ENCODE data around the gene TREML1. TPM values are rescaled to one million over a fixed set of nuclear protein-coding genes. Genes with fewer than 3 reads are reported as not detected.

The TREML1 gene
- polyA plus RNA-seq, 3 donors, result 0.65 to 3.6 (median 2.6) TPM

DNA sequence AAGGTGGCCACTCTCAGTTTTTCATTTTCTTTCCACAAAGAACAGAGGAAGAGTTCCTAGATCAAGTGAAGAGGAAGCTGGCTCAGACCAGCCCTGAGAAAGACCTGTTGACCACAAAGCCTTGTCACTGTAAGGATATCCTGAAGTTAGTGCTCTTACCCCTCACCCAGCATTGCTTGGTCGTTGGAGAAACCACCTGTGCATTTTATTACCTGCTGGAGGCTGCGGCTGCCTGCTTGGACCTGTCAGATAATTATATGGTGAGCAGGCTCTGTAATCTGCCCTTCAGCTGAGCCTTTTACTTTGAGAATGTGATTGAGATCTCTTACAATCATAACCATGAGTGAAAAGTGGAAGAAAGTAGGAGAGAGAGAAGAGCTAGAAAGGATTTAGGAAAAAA, 21.9 kb downstream of the TREML1 start:
- intact Hi-C loops (cut with micrococcal nuclease), result no loop called here
- Histone ChIP-seq H3K9ac (ENCODE audit: insufficient read depth, low read length, poor library complexity, severe bottlenecking) (no peak overlapping the region), H3K27ac (ENCODE audit: low read depth in 1 of 2, low read length in 2 of 2) (no peak overlapping the region), H3K9me3 (replicated peaks in 1 of 2; ENCODE audit: control insufficient read depth in 1 of 2, insufficient read depth in 1 of 2, low read length in 2 of 2) (no peaks in the 10 kb centered on the region), H3K79me2 (ENCODE audit: insufficient read depth, low read length) (no peaks in the 10 kb centered on the region), H4K20me1 (ENCODE audit: insufficient read depth, low read length) (no peaks in the 10 kb centered on the region), H3K4me3 (replicated peaks in 1 of 3; ENCODE audit: low read depth in 2 of 3, low read length in 3 of 3) (no peak overlapping the region), H3K4me1 (ENCODE audit: control insufficient read depth in 1 of 2, insufficient read depth in 2 of 2, low read length in 2 of 2) (no peaks in the 10 kb centered on the region), H2AFZ (ENCODE audit: insufficient read depth, low read depth, low read length, poor library complexity, severe bottlenecking) (no peak overlapping the region), H3K27me3 (ENCODE audit: control insufficient read depth in 2 of 2, insufficient read depth in 2 of 2, low read length in 2 of 2) (no peaks in the 10 kb centered on the region), H3K36me3 (replicated peaks in 1 of 2; ENCODE audit: control insufficient read depth in 1 of 2, insufficient read depth in 2 of 2, low read length in 2 of 2) (no peaks in the 10 kb centered on the region), H3K4me2 (replicated peaks; ENCODE audit: extremely low read depth, low read length, poor library complexity, severe bottlenecking) (no peak overlapping the region)
- Mint-ChIP-seq H3K4me3 (no peak overlapping the region), H3K4me1 (no peaks in the 10 kb centered on the region), H3K27me3 (ENCODE audit: low read depth in 3 of 3) (peaks cover 0 to 1% (median 0%) of the 10 kb centered on the region in 3 donors), H3K27ac (no peak overlapping the region), H3K9me3 (no peaks in the 10 kb centered on the region), H3K36me3 (peaks cover 0 to 15% of the 10 kb centered on the region in 2 donors)
- no CpG with 5 or more reads among the region's 2 CpGs for WGBS (ENCODE audit: insufficient coverage)
- TF ChIP-seq, protein P1, sequence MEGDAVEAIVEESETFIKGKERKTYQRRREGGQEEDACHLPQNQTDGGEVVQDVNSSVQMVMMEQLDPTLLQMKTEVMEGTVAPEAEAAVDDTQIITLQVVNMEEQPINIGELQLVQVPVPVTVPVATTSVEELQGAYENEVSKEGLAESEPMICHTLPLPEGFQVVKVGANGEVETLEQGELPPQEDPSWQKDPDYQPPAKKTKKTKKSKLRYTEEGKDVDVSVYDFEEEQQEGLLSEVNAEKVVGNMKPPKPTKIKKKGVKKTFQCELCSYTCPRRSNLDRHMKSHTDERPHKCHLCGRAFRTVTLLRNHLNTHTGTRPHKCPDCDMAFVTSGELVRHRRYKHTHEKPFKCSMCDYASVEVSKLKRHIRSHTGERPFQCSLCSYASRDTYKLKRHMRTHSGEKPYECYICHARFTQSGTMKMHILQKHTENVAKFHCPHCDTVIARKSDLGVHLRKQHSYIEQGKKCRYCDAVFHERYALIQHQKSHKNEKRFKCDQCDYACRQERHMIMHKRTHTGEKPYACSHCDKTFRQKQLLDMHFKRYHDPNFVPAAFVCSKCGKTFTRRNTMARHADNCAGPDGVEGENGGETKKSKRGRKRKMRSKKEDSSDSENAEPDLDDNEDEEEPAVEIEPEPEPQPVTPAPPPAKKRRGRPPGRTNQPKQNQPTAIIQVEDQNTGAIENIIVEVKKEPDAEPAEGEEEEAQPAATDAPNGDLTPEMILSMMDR (IDR thresholded peaks at IDR 0.05), result no peak
- DNase-seq, result no peak

DNA sequence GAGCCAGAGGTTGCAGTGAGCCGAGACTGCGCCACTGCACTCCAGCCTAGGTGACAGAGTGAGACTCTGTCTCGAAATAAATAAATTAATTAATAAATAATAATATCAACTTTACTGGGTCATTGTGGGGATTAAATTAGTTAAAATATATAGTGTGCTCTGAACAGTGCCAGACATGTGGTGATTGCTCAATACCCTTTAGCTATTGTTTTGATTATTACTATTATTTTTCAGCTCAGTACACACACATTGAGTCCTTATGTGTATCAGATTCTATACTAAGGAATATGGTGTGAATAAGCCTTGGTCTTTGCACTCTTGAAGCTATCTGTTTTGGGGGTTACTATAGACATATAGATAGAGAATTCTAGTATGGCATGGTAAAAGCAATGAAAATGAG, 28.9 kb downstream of the TREML1 start:
- Mint-ChIP-seq H3K27ac (no peak overlapping the region), H3K4me1 (no peaks in the 10 kb centered on the region), H3K36me3 (peaks cover 0 to 15% of the 10 kb centered on the region in 2 donors), H3K27me3 (ENCODE audit: low read depth in 3 of 3) (no peaks in the 10 kb centered on the region), H3K9me3 (peaks cover 0 to 6% (median 0%) of the 10 kb centered on the region in 7 donors), H3K4me3 (no peak overlapping the region)
- H3K36me3 ChIP-seq (replicated peaks in 1 of 2; ENCODE audit: control insufficient read depth in 1 of 2, insufficient read depth in 2 of 2, low read length in 2 of 2), result no peaks in the 10 kb centered on the region
- no peak overlapping the region for H2AFZ ChIP-seq (ENCODE audit: insufficient read depth, low read depth, low read length, poor library complexity, severe bottlenecking)
- intact Hi-C loops (cut with micrococcal nuclease), result no loop called here
- H3K4me3 ChIP-seq (replicated peaks in 1 of 3; ENCODE audit: low read depth in 2 of 3, low read length in 3 of 3), result no peak overlapping the region
- H3K27ac ChIP-seq (ENCODE audit: low read depth in 1 of 2, low read length in 2 of 2), result no peak overlapping the region
- H3K4me2 ChIP-seq (replicated peaks; ENCODE audit: extremely low read depth, low read length, poor library complexity, severe bottlenecking), result no peak overlapping the region
- no peak overlapping the region for H3K9ac ChIP-seq (ENCODE audit: insufficient read depth, low read length, poor library complexity, severe bottlenecking)
- H3K27me3 ChIP-seq (ENCODE audit: control insufficient read depth in 2 of 2, insufficient read depth in 2 of 2, low read length in 2 of 2), result no peaks in the 10 kb centered on the region
- TF ChIP-seq, protein P1 (IDR thresholded peaks at IDR 0.05), result no peak
- DNase-seq, result no peak
- no peaks in the 10 kb centered on the region for H3K79me2 ChIP-seq (ENCODE audit: insufficient read depth, low read length)
- H3K9me3 ChIP-seq (replicated peaks in 1 of 2; ENCODE audit: control insufficient read depth in 1 of 2, insufficient read depth in 1 of 2, low read length in 2 of 2), result no peaks in the 10 kb centered on the region
- H3K4me1 ChIP-seq (ENCODE audit: control insufficient read depth in 1 of 2, insufficient read depth in 2 of 2, low read length in 2 of 2), result no peaks in the 10 kb centered on the region
- WGBS (ENCODE audit: insufficient coverage), result no CpG with 5 or more reads among the region's 3 CpGs
- no peaks in the 10 kb centered on the region for H4K20me1 ChIP-seq (ENCODE audit: insufficient read depth, low read length)
